Stimulated activated naive CD8-positive, alpha-beta T cell treated with anti-CD3 and anti-CD28 coated beads, Interleukin-15, Interleukin-2, amounts not matched to agents 100 ng/mL and 50 ng/mL, for 24 hours (primary cell): ENCODE measurements around the gene SLC12A8.

Experiments
- H3K27ac Mint-ChIP-seq: one replicate; pipeline ENCODE4 v1.8.0; 2021; ENCODE audit warnings: mild to moderate bottlenecking, mixed read lengths
- H3K27me3 Mint-ChIP-seq: one replicate; pipeline ENCODE4 v1.8.0; 2021; ENCODE audit warnings: mixed read lengths
- H3K36me3 Mint-ChIP-seq: one replicate; pipeline ENCODE4 v1.8.0; 2021; ENCODE audit warnings: low read depth, mixed read lengths
- H3K4me1 Mint-ChIP-seq: one replicate; pipeline ENCODE4 v1.8.0; 2021; ENCODE audit warnings: low read depth, mixed read lengths
- H3K4me3 Mint-ChIP-seq: one replicate; pipeline ENCODE4 v1.8.0; 2021; ENCODE audit warnings: mild to moderate bottlenecking, mixed read lengths
- H3K9me3 Mint-ChIP-seq: one replicate; pipeline ENCODE4 v1.8.0; 2021; ENCODE audit warnings: mixed read lengths

Gene SLC12A8

DNA sequence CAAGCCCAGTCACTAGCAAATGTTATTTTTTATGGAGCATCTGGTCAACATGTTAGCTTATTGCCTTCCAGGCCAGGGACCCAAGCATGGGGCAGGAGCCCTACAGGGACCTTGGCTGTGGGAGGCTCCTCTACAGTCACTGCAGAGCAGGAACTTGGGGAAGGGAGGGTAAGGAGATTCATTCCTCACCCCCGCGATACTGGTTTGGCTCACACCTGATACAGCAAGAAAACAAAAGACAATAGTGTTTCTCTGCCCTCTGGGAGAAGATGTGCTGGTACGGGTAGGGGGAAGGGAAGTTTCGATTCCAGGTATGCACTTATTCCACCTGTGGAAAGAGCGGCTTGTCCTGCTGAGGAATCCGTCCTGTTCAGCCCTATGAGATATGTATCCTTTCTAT lies 77.6 kb downstream of the SLC12A8 start:
- H3K4me3 Mint-ChIP-seq, result no peak overlapping the region
- no peak overlapping the region for H3K27ac Mint-ChIP-seq
- H3K36me3 Mint-ChIP-seq, result no peaks in the 10 kb centered on the region
- H3K27me3 Mint-ChIP-seq, result peaks cover 29% of the 10 kb centered on the region
- H3K9me3 Mint-ChIP-seq, result no peaks in the 10 kb centered on the region
- peaks cover 17% of the 10 kb centered on the region for H3K4me1 Mint-ChIP-seq

DNA sequence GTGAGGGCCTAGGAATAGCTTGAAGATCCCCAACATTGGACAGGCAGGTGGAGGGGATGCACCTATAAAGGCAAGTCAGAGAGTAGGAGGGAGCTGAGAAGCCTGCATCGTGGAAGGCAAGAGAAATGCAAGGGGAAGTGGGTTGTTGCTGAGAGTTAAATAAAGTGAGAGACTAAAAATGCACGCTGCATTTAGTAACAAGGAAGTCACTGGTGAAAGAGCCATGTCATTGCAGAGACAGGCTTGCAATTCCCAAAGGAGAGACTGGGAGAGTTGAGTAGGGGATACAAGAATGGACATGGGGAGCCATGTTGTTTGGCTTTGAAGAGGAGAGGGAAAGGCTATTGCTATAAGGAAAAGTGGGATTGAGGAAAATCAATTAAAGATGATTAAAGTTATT lies 79.7 kb downstream of the SLC12A8 start:
- Mint-ChIP-seq H3K36me3 (peaks cover 4% of the 10 kb centered on the region), H3K4me1 (peaks cover 25% of the 10 kb centered on the region), H3K4me3 (no peak overlapping the region), H3K9me3 (no peaks in the 10 kb centered on the region), H3K27ac (no peak overlapping the region), H3K27me3 (peaks cover 29% of the 10 kb centered on the region)

DNA sequence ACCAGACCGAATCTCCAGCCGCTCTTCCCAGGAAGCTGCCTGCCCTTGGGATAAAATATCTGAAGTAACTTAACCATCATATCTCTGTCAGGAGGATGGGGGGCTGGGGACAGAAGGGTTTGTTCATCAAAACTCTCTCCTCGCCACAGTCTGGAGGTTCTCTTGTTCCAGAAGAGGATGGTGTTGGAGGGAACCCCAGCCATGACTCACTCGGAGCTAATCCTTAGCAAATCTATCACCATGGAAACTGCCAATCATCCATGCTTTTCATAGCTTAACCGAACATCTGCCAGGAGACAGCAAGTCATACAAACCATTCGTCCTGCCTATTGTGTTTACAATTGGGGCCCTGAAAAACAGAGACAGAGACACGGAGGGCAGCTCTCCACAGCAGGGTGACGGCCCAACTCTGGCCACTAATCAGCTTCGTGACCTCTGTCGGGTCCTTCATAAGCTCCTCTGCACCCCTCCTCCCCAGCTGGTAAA lies 83.0 kb downstream of the SLC12A8 start:
- Mint-ChIP-seq H3K9me3 (no peaks in the 10 kb centered on the region), H3K4me3 (no peak overlapping the region), H3K27ac (no peak overlapping the region), H3K4me1 (peaks cover 45% of the 10 kb centered on the region), H3K27me3 (peaks cover 9% of the 10 kb centered on the region), H3K36me3 (peaks cover 4% of the 10 kb centered on the region)

DNA sequence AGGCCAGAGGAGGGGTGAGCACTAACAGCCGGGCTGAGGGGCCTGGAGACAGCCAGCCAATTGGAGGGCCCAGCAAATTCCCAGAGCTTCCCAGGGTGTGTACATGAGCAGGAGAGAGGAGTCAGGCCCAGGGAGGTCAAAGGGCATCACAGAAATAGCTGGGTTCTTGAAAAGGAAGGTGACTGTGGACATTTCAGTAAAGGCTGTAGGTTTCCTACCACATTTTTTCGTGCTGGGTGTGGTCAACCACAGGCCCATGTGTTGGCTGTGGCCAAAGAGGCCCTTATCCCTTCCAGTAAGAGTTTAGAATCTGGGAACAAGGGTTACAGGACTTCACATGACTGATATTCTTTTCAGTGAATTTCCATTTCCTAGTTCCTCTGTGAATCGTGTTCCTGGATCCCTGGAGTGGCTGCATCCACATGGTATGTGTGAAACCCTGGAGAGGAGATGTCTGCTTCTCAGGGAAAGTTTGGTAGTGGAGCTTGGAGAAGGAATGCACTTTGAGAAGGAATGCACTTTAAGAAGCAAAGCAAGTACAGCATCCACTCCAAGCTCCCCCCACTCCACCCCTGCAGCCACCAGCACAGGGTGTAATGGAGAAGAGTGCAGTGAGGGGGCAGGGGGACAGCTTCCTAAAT lies 83.6 kb downstream of the SLC12A8 start:
- Mint-ChIP-seq H3K27me3 (peaks cover 7% of the 10 kb centered on the region), H3K4me1 (peaks cover 51% of the 10 kb centered on the region)

DNA sequence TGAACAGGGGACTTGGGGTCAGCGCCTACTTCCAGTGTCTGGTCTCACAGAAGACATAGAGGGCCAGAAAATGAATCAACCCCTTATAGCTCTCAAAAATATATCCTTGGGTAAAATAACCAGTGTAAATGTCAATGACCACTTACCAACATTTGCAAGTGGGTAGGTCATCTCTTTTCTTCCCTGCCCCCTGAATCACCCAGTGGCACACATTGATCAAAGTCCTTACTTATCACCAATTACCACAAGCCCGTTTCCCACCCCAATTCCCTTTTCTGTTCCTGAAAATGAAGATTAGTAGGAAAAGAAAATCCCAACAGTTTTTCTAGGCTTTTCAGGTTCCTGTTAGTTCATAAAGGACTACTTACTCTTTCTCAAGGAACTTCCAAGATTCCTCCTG lies 86.2 kb downstream of the SLC12A8 start:
- Mint-ChIP-seq H3K27me3 (no peaks in the 10 kb centered on the region), H3K4me3 (no peak overlapping the region), H3K36me3 (peaks cover 8% of the 10 kb centered on the region), H3K9me3 (no peaks in the 10 kb centered on the region), H3K27ac (peak overlapping the region; percentile 84), H3K4me1 (peaks cover 67% of the 10 kb centered on the region)

More for the DNA sequence above, 83.6 kb downstream of the SLC12A8 start:
- H3K27ac Mint-ChIP-seq, result no peak overlapping the region
- H3K9me3 Mint-ChIP-seq, result no peaks in the 10 kb centered on the region
- H3K4me3 Mint-ChIP-seq, result no peak overlapping the region
- peaks cover 4% of the 10 kb centered on the region for H3K36me3 Mint-ChIP-seq

DNA sequence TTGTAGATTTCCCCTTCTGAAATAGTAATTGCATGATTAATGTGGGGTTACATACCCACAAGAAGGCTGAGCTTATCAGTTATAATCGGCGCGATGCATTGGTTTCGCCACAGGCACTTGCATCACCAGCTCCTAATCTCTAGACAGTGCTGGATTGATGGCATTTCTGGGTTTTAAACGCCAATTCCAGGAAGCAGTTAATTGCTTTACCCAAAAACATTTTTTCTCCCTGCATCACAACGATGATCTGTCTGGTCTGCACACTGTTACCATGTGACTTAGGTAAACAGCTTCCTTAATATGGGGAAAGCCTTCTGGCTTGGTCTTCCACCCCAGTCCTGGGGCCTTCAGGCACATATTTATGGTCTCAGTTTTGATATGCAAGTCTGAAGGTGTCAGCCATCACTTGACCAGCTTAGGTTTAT lies 86.7 kb downstream of the SLC12A8 start:
- H3K4me3 Mint-ChIP-seq, result peak overlapping the region; percentile 24
- H3K9me3 Mint-ChIP-seq, result no peaks in the 10 kb centered on the region
- peaks cover 72% of the 10 kb centered on the region for H3K4me1 Mint-ChIP-seq
- H3K36me3 Mint-ChIP-seq, result peaks cover 8% of the 10 kb centered on the region
- no peaks in the 10 kb centered on the region for H3K27me3 Mint-ChIP-seq
- H3K27ac Mint-ChIP-seq, result peak overlapping the region; percentile 84

DNA sequence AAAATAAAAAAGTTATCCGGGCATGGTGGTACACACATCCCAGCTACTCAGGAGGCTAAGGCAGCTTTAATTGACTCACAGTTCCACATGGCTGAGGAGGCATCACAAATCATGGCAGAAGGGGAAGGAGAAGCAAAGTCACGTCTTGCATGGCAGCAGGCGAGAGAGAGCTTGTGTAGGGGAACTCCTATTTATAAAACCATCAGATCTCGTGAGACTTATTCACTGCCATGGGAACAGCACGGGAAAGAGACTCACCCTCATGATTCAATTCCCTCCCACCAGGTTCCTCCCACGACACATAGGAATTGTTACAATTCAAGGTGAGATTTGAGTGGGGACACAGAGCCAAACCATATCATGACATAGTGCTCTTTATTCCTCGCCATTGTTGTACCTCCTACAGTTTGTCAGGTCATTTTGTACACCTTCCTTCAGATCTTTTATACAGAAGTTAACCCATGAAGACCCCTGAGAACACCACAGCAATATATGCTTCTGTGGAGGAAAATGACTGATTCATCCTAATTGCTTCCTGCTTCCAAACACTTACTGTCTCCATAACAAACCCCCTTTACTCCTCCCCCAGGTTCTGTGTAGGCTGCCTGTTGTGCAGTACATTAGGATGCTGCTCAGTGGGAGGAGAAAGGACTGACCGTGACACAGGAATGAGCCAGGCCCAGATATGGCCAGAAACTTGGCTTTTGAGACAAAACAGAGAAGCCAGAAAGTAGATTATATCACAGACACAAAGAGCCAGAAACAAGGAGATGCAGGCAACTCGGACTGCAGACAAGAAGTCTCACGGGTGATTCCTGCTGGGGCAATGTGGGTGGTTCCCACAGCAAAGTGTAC lies 88.9 kb downstream of the SLC12A8 start:
- H3K4me3 Mint-ChIP-seq, result no peak overlapping the region
- peak overlapping the region; percentile 1 for H3K27ac Mint-ChIP-seq

DNA sequence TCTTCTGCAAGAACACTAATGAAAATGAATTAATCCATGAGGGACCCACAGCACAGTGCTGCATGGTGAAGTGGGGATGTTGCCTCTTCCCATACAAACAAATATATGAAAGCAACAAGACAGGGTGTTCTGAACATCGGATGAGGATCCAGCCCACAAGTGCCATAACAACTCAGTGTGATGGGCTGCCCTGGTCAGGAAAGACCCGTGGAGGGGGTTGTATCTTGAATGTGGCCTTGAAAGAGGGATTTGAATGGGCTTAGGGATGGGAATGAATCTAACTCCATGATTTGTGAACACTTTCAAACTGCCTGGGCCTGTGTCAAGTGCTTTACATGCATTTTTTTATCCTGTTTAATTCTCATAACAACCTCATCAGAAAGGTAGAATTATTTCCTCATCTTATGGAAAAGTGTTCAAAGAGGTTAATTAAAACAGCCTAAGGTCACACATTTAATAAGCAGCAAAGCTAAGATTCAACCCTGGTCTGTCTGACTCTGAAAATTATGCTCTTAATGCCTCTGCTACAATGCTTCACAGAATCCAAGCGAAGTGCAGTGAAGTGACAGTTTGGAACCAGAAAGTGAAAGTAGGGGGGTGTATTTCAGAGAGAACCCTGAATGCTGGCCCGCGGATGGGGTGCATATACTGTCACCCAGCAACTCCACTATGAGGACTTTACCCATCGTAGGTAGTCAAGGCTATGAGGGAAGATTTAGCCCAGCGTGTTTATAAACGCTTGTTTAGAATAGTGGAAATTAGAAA lies 91.1 kb downstream of the SLC12A8 start:
- Mint-ChIP-seq H3K4me3 (peak overlapping the region; percentile 25), H3K27ac (peak overlapping the region; percentile 59), H3K9me3 (no peaks in the 10 kb centered on the region), H3K36me3 (peaks cover 4% of the 10 kb centered on the region), H3K4me1 (peaks cover 81% of the 10 kb centered on the region), H3K27me3 (no peaks in the 10 kb centered on the region)

More for the DNA sequence above, 88.9 kb downstream of the SLC12A8 start:
- H3K4me1 Mint-ChIP-seq, result peaks cover 85% of the 10 kb centered on the region
- no peaks in the 10 kb centered on the region for H3K27me3 Mint-ChIP-seq
- no peaks in the 10 kb centered on the region for H3K9me3 Mint-ChIP-seq
- peaks cover 7% of the 10 kb centered on the region for H3K36me3 Mint-ChIP-seq

DNA sequence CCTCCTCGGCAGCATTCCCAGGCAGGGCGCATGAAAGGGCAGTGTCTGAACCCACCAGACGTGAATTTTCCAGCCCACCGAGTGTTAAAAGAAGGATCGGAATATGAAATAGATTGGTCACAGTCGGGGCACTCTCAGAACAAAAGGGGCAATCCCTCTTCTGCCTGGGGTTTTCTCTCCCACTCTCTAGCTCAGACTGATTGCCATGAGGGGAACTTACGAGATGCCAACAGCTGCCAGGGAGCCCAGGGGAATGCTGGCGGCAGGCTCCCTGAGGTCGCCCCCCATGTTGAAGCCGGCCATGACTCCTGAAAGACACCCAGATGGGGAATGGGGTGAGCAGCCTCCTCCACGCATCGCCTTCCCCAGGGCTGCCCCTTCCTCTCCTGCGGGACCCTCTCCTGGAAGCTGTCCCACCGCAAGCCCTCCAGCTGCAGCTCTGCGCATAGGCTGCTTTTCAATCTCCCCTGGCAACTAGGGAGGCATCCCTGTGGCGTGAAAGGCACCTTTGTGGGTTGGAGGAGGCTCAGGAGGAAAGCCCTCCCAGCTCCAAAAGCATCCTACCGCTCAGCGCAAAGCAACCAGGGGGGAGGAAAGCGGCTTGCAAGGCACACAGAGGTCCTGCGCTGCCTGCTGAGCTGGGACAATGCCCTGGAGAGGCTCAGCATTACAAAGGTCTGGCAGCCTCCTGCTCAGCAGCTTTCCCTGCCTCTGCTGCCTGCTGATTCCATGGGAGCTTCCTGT lies 92.0 kb downstream of the SLC12A8 start:
- Mint-ChIP-seq H3K27ac (peak overlapping the region; percentile 59), H3K27me3 (no peaks in the 10 kb centered on the region), H3K36me3 (peaks cover 4% of the 10 kb centered on the region), H3K9me3 (no peaks in the 10 kb centered on the region), H3K4me3 (peak overlapping the region; percentile 25), H3K4me1 (peaks cover 80% of the 10 kb centered on the region)

DNA sequence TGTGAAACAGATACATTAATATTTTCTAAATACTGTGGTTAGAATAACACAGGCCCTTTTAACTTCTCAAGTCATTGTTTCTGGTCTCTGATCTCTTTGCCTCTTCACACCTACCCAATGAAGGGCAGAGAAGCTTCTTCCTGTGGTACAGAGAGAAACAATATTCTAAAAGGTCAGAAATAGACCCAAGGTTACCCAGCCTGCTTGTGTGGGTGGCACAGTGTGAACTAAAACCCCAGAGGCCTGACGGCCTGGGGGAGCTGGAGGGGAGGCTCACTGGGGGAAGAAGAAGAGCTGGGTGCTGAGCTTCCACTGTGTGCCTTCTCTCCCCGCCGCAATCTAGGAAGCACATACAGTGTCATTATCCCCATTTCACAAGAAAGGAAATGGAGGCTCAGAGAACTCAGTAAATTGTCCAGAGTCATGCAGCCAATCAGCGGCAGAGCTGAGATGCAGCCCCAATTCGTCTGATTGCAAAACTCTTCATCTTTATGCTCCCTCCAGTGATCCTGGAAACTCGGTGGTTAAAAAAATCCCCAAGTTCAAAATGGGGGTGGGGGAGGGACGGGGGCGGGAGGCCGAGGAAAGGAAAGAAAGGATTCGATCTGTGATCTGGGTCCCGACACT lies 92.7 kb downstream of the SLC12A8 start:
- H3K27ac Mint-ChIP-seq, result peak overlapping the region; percentile 77
- peak overlapping the region; percentile 35 for H3K4me3 Mint-ChIP-seq
- H3K36me3 Mint-ChIP-seq, result peaks cover 4% of the 10 kb centered on the region
- peaks cover 1% of the 10 kb centered on the region for H3K27me3 Mint-ChIP-seq
- no peaks in the 10 kb centered on the region for H3K9me3 Mint-ChIP-seq
- H3K4me1 Mint-ChIP-seq, result peaks cover 76% of the 10 kb centered on the region

DNA sequence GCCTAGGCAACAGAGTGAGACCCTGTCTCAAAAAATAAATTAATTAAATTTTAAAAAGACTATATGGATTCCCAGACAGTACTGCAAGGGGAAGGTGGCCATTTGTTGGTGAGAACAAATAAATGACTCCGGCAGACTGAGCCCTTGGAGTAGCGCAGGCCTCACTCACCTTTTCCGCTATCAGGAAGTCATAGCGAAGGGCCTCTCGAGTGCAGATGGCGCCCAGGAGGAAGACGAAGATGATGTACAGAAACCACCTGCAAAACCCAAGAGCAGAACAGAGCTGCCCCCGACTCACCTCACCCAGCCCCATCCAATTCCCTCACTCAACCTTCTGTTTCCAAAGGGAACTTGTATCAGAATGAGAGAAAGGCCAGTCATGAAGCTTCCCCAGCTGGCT lies 93.9 kb downstream of the SLC12A8 start:
- Mint-ChIP-seq H3K27me3 (peaks cover 8% of the 10 kb centered on the region), H3K27ac (peak overlapping the region; percentile 79), H3K4me1 (peaks cover 63% of the 10 kb centered on the region), H3K4me3 (no peak overlapping the region), H3K9me3 (no peaks in the 10 kb centered on the region), H3K36me3 (peaks cover 4% of the 10 kb centered on the region)

DNA sequence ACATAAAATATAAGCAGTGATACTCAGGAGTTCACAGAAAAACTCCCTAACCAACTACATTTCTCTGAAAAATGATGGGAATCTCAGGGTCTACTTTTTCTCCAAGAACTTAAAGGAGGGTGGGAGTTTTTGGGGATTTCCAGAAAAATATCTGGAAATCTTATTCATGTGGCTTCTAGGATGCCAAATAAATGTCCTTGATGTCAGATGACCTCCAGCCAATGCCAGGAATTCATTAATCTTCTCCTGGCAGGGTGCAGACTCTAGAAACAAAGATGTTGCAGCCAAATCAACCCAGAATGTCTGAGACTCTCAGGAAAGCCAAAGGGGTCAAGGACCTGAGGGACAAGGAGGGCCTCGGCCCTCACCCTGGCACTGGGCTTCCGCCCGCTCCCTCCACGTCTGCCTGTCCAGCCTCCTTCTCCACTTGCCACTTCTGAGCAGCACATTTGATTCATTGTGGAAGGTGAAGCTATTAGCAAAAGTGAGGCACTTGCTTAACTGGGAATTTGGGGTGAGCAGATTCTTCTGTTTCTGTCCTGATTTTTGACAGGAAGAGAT lies 94.8 kb downstream of the SLC12A8 start:
- H3K4me1 Mint-ChIP-seq, result peaks cover 57% of the 10 kb centered on the region
- H3K27me3 Mint-ChIP-seq, result peaks cover 8% of the 10 kb centered on the region
- H3K4me3 Mint-ChIP-seq, result no peak overlapping the region
- peaks cover 3% of the 10 kb centered on the region for H3K36me3 Mint-ChIP-seq
- H3K9me3 Mint-ChIP-seq, result no peaks in the 10 kb centered on the region
- H3K27ac Mint-ChIP-seq, result no peak overlapping the region

DNA sequence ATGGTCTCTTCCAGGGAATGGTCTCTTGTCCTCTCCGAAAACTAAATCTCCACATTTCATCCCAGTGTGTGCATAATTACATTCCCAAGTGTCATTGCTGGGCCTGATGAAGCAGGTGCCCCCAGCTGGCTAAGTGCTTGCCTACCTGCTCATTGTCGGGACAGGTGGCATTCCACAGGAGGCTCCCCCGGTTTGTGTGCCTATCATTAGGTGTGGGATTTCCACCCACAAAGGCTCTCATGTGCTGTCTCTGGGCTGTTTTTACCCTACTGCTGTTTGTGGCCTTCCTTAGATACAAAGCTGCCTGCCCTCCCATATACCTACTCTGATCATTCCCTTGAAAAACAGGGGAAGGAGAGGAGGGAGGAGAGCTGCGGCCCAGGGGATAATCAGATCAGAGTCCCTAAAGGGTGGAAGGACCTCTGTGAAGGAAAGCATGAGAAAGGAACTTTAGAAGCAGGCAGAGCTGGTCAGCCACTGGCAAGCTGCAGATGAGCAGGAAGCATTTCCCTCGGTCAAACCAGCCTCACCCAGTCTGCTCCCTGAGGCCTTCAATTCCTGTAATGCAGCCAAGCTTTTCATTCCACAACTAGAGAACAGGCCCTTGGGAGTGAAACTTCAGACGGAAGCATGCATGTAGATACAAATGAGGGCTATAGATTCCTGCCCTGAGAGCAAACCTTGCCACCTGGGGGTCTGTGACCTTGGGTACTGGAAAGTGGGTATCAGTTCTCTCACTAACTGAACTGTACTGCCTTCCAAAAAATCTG lies 96.1 kb downstream of the SLC12A8 start:
- H3K4me3 Mint-ChIP-seq, result no peak overlapping the region
- no peak overlapping the region for H3K27ac Mint-ChIP-seq
- peaks cover 55% of the 10 kb centered on the region for H3K4me1 Mint-ChIP-seq
- no peaks in the 10 kb centered on the region for H3K9me3 Mint-ChIP-seq
- H3K36me3 Mint-ChIP-seq, result no peaks in the 10 kb centered on the region
- H3K27me3 Mint-ChIP-seq, result peaks cover 14% of the 10 kb centered on the region
